ENCODE data around the gene PMEL.

The PMEL gene

DNA sequence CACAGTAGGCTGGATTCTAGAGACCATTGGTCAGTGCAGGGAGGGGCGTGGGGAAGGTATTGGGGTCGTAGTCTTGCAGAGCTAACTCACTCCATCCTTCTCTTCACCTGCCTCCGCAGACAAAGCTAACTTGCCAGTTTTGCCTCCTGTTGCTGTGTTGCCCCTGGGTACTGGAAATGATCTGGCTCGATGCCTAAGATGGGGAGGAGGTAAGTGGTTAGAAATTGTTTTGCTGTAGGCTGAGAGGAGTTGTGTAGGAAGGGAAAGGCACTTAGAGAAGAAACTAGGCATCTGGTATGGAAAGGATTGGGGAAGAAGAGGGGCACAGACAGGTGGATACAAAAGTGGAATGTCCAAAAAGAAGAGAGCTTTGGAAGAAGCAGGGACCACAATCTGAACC lies 23.8 kb downstream of the PMEL start:
- H3K4me3 ChIP-seq (ENCODE audit: control insufficient read depth, low read depth, low read length): no peak overlapping the region
- no peak for DNase-seq (ENCODE audit: low read depth)
- TF ChIP-seq, protein P1, sequence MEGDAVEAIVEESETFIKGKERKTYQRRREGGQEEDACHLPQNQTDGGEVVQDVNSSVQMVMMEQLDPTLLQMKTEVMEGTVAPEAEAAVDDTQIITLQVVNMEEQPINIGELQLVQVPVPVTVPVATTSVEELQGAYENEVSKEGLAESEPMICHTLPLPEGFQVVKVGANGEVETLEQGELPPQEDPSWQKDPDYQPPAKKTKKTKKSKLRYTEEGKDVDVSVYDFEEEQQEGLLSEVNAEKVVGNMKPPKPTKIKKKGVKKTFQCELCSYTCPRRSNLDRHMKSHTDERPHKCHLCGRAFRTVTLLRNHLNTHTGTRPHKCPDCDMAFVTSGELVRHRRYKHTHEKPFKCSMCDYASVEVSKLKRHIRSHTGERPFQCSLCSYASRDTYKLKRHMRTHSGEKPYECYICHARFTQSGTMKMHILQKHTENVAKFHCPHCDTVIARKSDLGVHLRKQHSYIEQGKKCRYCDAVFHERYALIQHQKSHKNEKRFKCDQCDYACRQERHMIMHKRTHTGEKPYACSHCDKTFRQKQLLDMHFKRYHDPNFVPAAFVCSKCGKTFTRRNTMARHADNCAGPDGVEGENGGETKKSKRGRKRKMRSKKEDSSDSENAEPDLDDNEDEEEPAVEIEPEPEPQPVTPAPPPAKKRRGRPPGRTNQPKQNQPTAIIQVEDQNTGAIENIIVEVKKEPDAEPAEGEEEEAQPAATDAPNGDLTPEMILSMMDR (IDR thresholded peaks at IDR 0.05; ENCODE audit: control insufficient read depth, insufficient read depth, low read depth, low read length, missing control alignments): no peak

DNA sequence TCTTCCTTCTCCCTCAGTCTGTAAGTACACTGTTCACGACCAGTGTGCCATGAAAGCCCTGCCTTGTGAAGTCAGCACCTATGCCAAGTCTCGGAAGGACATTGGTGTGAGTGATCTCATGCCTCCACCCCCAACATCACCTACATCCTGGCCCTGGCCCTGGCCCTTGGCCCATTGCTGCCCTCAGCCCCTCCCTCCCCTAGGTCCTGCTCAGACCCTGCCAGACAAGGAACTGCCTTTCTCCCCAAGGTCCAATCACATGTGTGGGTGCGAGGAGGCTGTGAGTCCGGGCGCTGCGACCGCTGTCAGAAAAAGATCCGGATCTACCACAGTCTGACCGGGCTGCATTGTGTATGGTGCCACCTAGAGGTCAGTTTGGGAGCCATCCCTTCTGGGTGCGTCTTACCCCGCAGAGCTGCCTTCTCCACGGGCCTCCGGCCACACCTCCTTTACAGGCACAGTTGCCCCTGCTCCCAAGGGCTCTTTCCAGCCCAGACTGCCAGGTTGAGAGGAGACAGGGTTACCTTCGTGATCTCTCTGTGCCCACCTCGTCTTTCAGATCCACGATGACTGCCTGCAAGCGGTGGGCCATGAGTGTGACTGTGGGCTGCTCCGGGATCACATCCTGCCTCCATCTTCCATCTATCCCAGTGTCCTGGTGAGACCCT lies 25.6 kb downstream of the PMEL start:
- peak; percentile 38 for DNase-seq (ENCODE audit: low read depth)
- TF ChIP-seq, protein P1 (IDR thresholded peaks at IDR 0.05; ENCODE audit: control insufficient read depth, insufficient read depth, low read depth, low read length, missing control alignments): peak; percentile 96
- no peak overlapping the region for H3K4me3 ChIP-seq (ENCODE audit: control insufficient read depth, low read depth, low read length)

GRCh38 chr12:55938826-55939501 lies 26.9 kb downstream of the PMEL start:
- no peak overlapping the region for H3K4me3 ChIP-seq (ENCODE audit: control insufficient read depth, low read depth, low read length)
- DNase-seq (ENCODE audit: low read depth): no peak
- TF ChIP-seq, protein P1 (IDR thresholded peaks at IDR 0.05; ENCODE audit: control insufficient read depth, insufficient read depth, low read depth, low read length, missing control alignments): no peak

GRCh38 chr12:55937981-55938380 lies 27.9 kb downstream of the PMEL start:
- TF ChIP-seq, protein P1 (IDR thresholded peaks at IDR 0.05; ENCODE audit: control insufficient read depth, insufficient read depth, low read depth, low read length, missing control alignments): no peak
- no peak overlapping the region for H3K4me3 ChIP-seq (ENCODE audit: control insufficient read depth, low read depth, low read length)
- DNase-seq (ENCODE audit: low read depth): no peak

DNA sequence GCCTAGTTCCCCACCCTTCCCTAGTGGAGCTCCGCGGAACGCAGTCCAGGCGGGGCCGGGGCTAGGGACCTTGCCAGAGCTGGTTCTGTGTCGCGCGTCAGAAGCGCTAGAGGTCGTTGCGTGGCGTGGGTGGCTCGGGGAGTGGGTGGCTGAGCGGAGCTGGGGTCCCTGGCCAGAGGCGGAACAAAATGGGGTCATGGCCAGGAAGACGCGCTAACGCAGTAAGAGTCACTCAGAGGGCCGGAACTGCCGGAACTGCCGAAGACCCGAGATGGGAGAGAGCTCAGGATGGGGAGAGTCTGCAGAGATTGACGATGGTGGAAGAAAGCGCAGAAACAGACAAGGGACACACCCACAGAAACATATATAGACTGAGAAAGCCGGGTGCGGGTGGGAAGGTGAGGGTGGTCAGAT lies 30.1 kb downstream of the PMEL start:
- DNase-seq (ENCODE audit: low read depth): no peak
- TF ChIP-seq, protein P1 (IDR thresholded peaks at IDR 0.05; ENCODE audit: control insufficient read depth, insufficient read depth, low read depth, low read length, missing control alignments): no peak
- no peak overlapping the region for H3K4me3 ChIP-seq (ENCODE audit: control insufficient read depth, low read depth, low read length)

DNA sequence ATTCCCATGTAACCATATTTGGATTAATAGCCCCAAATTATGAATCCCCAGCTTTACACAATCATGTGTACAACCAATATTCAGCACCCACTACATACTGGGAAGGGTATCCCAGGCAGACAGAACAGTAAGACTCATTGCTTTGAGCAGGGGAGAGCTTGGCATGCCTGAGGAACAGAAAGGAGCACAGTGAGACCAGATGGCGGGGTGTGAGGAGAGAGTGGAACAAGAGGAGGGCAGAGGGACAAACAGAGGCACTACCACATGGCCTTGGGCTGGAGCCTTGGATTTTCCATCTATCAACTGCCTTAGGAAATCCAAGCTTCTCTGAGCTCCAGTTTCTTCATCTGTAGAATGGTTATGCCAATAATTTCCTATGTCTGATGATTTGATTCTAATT lies 31.1 kb downstream of the PMEL start:
- H3K4me3 ChIP-seq (ENCODE audit: control insufficient read depth, low read depth, low read length): no peak overlapping the region
- DNase-seq (ENCODE audit: low read depth): no peak
- TF ChIP-seq, protein P1 (IDR thresholded peaks at IDR 0.05; ENCODE audit: control insufficient read depth, insufficient read depth, low read depth, low read length, missing control alignments): no peak

Measured in AG09309 (cell line).